Ovary (tissue), 3 donors: ENCODE data around the gene COX6A2.

Experiments
- CTCF ChIP-seq, 3 donors: fragments of 450-650 bp in 2 of 3; fragments of 200-600 bp in 1 of 3; IDR thresholded peaks; one replicate each; pipeline versions ENCODE4 v1.5.1 to v1.8.0; 2016 to 2022; ENCODE audit warnings: antibody characterized with exemption in 3 of 3, mild to moderate bottlenecking in 1 of 3
- POLR2A ChIP-seq: fragments of 450-650 bp; IDR thresholded peaks from one replicate; pipeline ENCODE4 v1.6.1; 2017; ENCODE audit warnings: antibody characterized with exemption, mild to moderate bottlenecking, moderate library complexity
- donor health status: DM: no; HTN: no; CAD: no.

GRCh38 chr16:31380201-31380600, 48.0 kb downstream of the COX6A2 start:
- TF ChIP-seq CTCF (IDR thresholded peaks at IDR 0.05) (no peak), POLR2A (no peak)
